ENCODE measurements around the gene ALPK3. TPM values are rescaled to one million over a fixed set of nuclear protein-coding genes. Genes with fewer than 3 reads are reported as not detected.

The ALPK3 gene
- total and polyA plus RNA-seq, 4 donors = 6.8 to 86.8 (median 44.1) TPM

DNA sequence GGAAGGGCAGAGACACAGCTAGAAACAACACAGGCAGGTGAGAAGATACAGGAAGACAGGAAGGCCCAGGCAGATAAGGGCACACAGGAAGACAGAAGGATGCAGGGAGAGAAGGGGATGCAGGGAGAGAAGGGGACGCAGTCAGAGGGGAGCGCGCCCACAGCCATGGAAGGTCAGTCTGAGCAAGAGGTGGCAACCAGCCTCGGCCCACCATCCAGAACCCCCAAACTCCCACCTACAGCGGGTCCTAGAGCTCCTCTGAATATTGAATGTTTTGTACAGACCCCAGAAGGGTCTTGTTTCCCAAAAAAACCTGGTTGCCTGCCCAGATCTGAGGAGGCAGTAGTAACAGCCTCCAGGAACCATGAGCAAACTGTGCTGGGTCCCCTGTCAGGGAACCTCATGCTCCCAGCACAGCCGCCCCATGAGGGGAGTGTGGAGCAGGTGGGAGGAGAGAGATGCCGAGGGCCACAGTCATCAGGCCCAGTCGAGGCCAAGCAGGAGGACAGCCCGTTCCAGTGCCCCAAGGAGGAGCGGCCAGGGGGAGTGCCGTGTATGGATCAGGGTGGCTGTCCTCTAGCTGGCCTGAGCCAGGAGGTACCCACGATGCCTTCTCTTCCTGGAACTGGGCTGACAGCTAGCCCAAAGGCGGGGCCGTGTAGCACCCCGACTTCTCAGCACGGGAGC lies 39.7 kb downstream of the ALPK3 start:
- ATAC-seq (ENCODE audit: low FRiP score) = peak; percentile 34
- 87% methylated on average over 16 of the region's 16 CpGs for WGBS, 2 donors

DNA sequence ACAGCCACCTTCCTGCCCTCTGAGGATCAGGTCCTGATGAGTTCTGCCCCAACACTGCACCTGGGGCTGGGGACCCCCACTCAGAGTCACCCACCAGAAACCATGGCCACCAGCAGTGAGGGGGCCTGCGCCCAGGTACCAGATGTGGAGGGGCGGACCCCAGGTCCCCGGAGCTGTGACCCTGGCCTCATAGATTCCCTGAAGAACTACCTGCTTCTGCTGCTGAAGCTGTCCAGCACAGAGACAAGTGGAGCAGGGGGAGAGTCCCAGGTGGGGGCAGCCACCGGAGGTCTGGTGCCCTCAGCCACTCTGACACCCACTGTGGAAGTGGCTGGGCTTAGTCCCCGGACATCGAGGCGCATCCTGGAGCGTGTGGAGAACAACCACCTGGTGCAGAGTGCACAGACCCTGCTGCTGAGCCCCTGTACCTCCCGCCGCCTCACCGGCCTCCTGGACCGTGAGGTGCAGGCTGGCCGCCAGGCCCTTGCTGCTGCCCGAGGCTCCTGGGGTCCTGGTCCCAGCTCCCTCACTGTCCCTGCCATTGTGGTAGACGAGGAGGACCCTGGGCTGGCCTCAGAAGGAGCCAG lies 40.4 kb downstream of the ALPK3 start:
- Histone ChIP-seq H3K4me1 (ENCODE audit: control insufficient read depth in 1 of 2, insufficient read depth in 2 of 2, low read length in 2 of 2) (no peaks in the 10 kb centered on the region), H3K9me3 (ENCODE audit: control insufficient read depth, low read length) (no peaks in the 10 kb centered on the region), H3K27me3 (ENCODE audit: control insufficient read depth in 1 of 2, insufficient read depth in 2 of 2, low read length in 1 of 2) (no peaks in the 10 kb centered on the region), H3K36me3 (ENCODE audit: control insufficient read depth in 1 of 2, insufficient read depth in 2 of 2, low read length in 1 of 2) (peaks cover 0 to 12% of the 10 kb centered on the region in 2 donors), H3K4me3 (ENCODE audit: low read length in 2 of 2) (no peak overlapping the region), H3K27ac (ENCODE audit: low read depth in 1 of 2, low read length in 2 of 2) (no peak overlapping the region)
- 92 to 93% methylated on average over 15 of the region's 15 CpGs for WGBS, 2 donors
- ATAC-seq (ENCODE audit: low FRiP score) (peak; percentile 13), DNase-seq (peak in 1 of 2 donors; percentile 73)
- intact Hi-C loops (cut with DNase I) = no loop called here

More for the DNA sequence above, 39.7 kb downstream of the ALPK3 start:
- H3K4me1 ChIP-seq (ENCODE audit: control insufficient read depth in 1 of 2, insufficient read depth in 2 of 2, low read length in 2 of 2) = no peaks in the 10 kb centered on the region
- no peaks in the 10 kb centered on the region for H3K9me3 ChIP-seq (ENCODE audit: control insufficient read depth, low read length)
- peak in 1 of 2 donors; percentile 54 for DNase-seq
- no peak overlapping the region for H3K4me3 ChIP-seq (ENCODE audit: low read length in 2 of 2)
- H3K36me3 ChIP-seq (ENCODE audit: control insufficient read depth in 1 of 2, insufficient read depth in 2 of 2, low read length in 1 of 2) = peaks cover 0 to 11% of the 10 kb centered on the region in 2 donors
- H3K27me3 ChIP-seq (ENCODE audit: control insufficient read depth in 1 of 2, insufficient read depth in 2 of 2, low read length in 1 of 2) = no peaks in the 10 kb centered on the region
- H3K27ac ChIP-seq (ENCODE audit: low read depth in 1 of 2, low read length in 2 of 2) = no peak overlapping the region
- intact Hi-C loops (cut with DNase I) = no loop called here

DNA sequence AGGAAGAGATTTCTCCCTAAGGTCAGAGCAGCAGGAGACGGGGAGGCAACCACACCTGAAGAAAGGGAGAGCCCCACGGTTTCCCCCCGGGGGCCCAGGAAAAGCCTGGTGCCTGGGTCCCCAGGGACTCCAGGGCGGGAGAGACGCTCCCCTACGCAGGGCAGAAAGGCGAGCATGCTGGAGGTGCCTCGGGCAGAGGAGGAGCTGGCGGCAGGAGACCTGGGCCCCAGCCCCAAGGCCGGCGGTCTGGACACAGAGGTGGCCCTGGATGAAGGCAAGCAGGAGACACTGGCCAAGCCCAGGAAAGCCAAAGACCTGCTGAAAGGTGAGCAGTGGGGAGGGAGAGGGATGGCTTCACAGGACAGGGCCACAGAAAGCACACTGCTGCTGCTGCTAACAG lies 41.1 kb downstream of the ALPK3 start:
- 86 to 87% methylated on average over 11 of the region's 11 CpGs for WGBS, 2 donors
- Histone ChIP-seq H3K4me3 (ENCODE audit: low read length in 2 of 2) (no peak overlapping the region), H3K27me3 (ENCODE audit: control insufficient read depth in 1 of 2, insufficient read depth in 2 of 2, low read length in 1 of 2) (no peaks in the 10 kb centered on the region), H3K9me3 (ENCODE audit: control insufficient read depth, low read length) (no peaks in the 10 kb centered on the region), H3K36me3 (ENCODE audit: control insufficient read depth in 1 of 2, insufficient read depth in 2 of 2, low read length in 1 of 2) (peaks cover 0 to 12% of the 10 kb centered on the region in 2 donors), H3K4me1 (ENCODE audit: control insufficient read depth in 1 of 2, insufficient read depth in 2 of 2, low read length in 2 of 2) (no peaks in the 10 kb centered on the region), H3K27ac (ENCODE audit: low read depth in 1 of 2, low read length in 2 of 2) (no peak overlapping the region)
- intact Hi-C loops (cut with DNase I) = no loop called here
- DNase-seq = peak in 1 of 2 donors; percentile 69
- ATAC-seq (ENCODE audit: low FRiP score) = no peak

DNA sequence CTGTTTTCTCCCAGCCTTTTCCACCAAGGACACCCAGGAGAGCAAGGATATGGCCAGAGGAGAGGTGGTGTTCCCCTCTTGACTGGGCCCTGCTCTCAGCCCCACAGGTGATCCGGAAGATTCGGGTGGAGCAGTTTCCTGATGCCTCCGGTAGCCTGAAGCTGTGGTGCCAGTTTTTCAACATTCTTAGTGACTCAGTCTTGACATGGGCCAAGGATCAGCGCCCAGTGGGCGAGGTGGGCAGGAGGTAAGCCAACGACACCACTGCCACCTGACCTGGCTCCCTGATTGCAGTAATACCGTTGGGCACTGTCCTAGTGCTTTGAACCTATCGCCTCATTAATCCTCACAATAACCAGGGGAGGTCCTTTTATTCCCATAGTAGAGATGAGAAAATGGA lies 42.0 kb downstream of the ALPK3 start:
- H3K9me3 ChIP-seq (ENCODE audit: control insufficient read depth, low read length) = no peaks in the 10 kb centered on the region
- H3K4me3 ChIP-seq (ENCODE audit: low read length in 2 of 2) = no peak overlapping the region
- H3K4me1 ChIP-seq (ENCODE audit: control insufficient read depth in 1 of 2, insufficient read depth in 2 of 2, low read length in 2 of 2) = peaks cover 0 to 2% of the 10 kb centered on the region in 2 donors
- ATAC-seq (ENCODE audit: low FRiP score) (no peak), DNase-seq (no peak)
- intact Hi-C loops (cut with DNase I) = no loop called here
- WGBS, 2 donors = 76 to 81% methylated on average over 8 of the region's 8 CpGs
- no peaks in the 10 kb centered on the region for H3K27me3 ChIP-seq (ENCODE audit: control insufficient read depth in 1 of 2, insufficient read depth in 2 of 2, low read length in 1 of 2)
- H3K27ac ChIP-seq (ENCODE audit: low read depth in 1 of 2, low read length in 2 of 2) = no peak overlapping the region
- H3K36me3 ChIP-seq (ENCODE audit: control insufficient read depth in 1 of 2, insufficient read depth in 2 of 2, low read length in 1 of 2) = peaks cover 0 to 16% of the 10 kb centered on the region in 2 donors

DNA sequence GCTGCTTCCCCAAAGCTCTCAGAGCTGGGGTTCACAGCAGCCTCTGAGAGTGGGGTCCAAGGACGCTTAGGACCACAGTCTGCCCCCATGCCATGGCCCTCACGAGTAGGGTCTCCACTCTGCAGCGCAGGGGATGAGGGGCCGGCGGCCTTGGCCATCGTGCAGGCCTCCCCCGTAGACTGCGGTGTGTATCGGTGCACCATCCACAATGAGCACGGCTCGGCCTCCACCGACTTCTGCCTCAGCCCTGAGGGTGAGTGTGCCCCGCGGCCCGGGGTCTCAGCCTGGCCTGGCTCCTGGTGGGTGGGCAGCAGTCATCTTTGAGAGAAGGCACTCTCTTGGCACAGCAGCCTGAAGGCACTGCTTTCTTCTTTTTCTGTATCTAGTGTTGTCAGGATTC lies 42.5 kb downstream of the ALPK3 start:
- ATAC-seq (ENCODE audit: low FRiP score) (no peak), DNase-seq (no peak)
- Histone ChIP-seq H3K27ac (ENCODE audit: low read depth in 1 of 2, low read length in 2 of 2) (no peak overlapping the region), H3K27me3 (ENCODE audit: control insufficient read depth in 1 of 2, insufficient read depth in 2 of 2, low read length in 1 of 2) (no peaks in the 10 kb centered on the region), H3K4me1 (ENCODE audit: control insufficient read depth in 1 of 2, insufficient read depth in 2 of 2, low read length in 2 of 2) (peaks cover 1 to 2% of the 10 kb centered on the region in 2 donors), H3K4me3 (ENCODE audit: low read length in 2 of 2) (no peak overlapping the region), H3K9me3 (ENCODE audit: control insufficient read depth, low read length) (no peaks in the 10 kb centered on the region), H3K36me3 (ENCODE audit: control insufficient read depth in 1 of 2, insufficient read depth in 2 of 2, low read length in 1 of 2) (peaks cover 0 to 16% of the 10 kb centered on the region in 2 donors)
- intact Hi-C loops (cut with DNase I) = loop anchor here (5.0 to 10.0 kb wide), 2 partner anchors 68 to 115 kb away; partner anchors contain the start of gene ZNF592 (in 1 of the 2)
- 91 to 93% methylated on average over 15 of the region's 15 CpGs for WGBS, 2 donors

DNA sequence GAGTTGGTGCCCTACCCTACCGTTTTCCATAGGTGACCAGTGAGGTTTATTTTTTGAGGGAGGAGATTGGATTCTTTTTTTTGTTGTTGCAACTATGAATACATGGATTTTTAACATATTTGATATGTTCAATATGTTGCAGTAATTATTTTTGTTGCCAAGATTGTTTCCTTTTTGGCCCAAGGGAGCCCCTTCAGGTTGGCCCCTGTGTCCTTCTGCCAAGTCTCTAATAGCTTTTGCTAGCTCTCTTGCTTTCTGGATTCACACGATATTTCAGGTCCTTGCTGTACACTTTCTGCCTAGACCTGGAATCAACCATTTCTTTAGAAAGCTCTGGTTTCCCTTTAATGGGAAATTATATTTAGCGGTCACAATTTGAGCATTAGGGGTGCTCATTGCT lies 44.6 kb downstream of the ALPK3 start:
- peaks cover 1 to 2% of the 10 kb centered on the region in 2 donors for H3K4me1 ChIP-seq (ENCODE audit: control insufficient read depth in 1 of 2, insufficient read depth in 2 of 2, low read length in 2 of 2)
- no peaks in the 10 kb centered on the region for H3K27me3 ChIP-seq (ENCODE audit: control insufficient read depth in 1 of 2, insufficient read depth in 2 of 2, low read length in 1 of 2)
- no peak overlapping the region for H3K27ac ChIP-seq (ENCODE audit: low read depth in 1 of 2, low read length in 2 of 2)
- intact Hi-C loops (cut with DNase I) = loop anchor here (5.0 to 10.0 kb wide), 2 partner anchors 66 to 117 kb away; partner anchors contain the start of gene ZNF592 (in 1 of the 2)
- H3K9me3 ChIP-seq (ENCODE audit: control insufficient read depth, low read length) = no peaks in the 10 kb centered on the region
- DNase-seq (no peak), ATAC-seq (ENCODE audit: low FRiP score) (no peak)
- H3K4me3 ChIP-seq (ENCODE audit: low read length in 2 of 2) = no peak overlapping the region
- H3K36me3 ChIP-seq (ENCODE audit: control insufficient read depth in 1 of 2, insufficient read depth in 2 of 2, low read length in 1 of 2) = peaks cover 0 to 14% of the 10 kb centered on the region in 2 donors
- 69% methylated on average over 3 of the region's 3 CpGs for WGBS, 2 donors

DNA sequence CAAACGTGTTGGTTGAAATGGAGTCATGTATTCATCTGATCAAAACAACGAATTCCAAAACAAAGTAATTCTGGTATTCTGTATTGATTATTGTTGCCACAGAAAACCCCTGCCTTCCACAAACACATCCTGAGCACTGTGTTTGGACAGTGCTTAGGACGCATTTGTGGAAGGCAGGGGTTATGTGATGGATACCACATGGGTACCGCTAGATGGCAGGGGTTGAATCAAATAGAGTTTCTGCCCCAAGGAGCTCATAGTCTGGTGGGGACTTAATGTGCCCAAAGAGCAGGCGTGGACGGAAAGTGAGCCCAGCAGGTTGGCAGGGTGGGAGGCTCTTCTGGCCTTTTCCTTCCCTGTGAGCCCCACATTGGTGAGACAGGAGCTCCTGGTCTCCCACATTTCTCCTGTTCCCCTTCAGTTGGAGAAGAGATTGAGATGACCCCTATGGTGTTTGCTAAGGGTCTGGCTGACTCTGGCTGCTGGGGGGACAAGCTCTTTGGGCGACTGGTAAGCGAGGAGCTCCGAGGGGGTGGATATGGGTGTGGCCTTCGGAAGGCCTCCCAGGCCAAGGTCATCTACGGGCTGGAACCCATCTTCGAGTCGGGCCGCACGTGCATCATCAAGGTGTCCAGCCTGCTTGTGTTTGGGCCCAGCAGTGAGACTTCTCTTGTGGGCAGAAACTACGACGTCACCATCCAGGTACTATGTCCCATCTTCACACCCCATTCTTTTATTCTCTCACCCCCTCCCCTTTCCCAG lies 45.2 kb downstream of the ALPK3 start:
- Histone ChIP-seq H3K27me3 (ENCODE audit: control insufficient read depth in 1 of 2, insufficient read depth in 2 of 2, low read length in 1 of 2) (no peaks in the 10 kb centered on the region), H3K4me3 (ENCODE audit: low read length in 2 of 2) (no peak overlapping the region), H3K27ac (ENCODE audit: low read depth in 1 of 2, low read length in 2 of 2) (peak overlapping the region in 1 of 2 donors; percentile 4), H3K9me3 (ENCODE audit: control insufficient read depth, low read length) (no peaks in the 10 kb centered on the region), H3K36me3 (ENCODE audit: control insufficient read depth in 1 of 2, insufficient read depth in 2 of 2, low read length in 1 of 2) (peaks cover 0 to 12% of the 10 kb centered on the region in 2 donors), H3K4me1 (ENCODE audit: control insufficient read depth in 1 of 2, insufficient read depth in 2 of 2, low read length in 2 of 2) (peaks cover 1 to 2% of the 10 kb centered on the region in 2 donors)
- 89 to 90% methylated on average over 17 of the region's 17 CpGs for WGBS, 2 donors
- intact Hi-C loops (cut with DNase I) = loop anchor here (5.0 to 10.0 kb wide), 2 partner anchors 65 to 118 kb away; partner anchors contain the start of gene ZNF592 (in 1 of the 2)
- ATAC-seq (ENCODE audit: low FRiP score) (no peak), DNase-seq (no peak)

DNA sequence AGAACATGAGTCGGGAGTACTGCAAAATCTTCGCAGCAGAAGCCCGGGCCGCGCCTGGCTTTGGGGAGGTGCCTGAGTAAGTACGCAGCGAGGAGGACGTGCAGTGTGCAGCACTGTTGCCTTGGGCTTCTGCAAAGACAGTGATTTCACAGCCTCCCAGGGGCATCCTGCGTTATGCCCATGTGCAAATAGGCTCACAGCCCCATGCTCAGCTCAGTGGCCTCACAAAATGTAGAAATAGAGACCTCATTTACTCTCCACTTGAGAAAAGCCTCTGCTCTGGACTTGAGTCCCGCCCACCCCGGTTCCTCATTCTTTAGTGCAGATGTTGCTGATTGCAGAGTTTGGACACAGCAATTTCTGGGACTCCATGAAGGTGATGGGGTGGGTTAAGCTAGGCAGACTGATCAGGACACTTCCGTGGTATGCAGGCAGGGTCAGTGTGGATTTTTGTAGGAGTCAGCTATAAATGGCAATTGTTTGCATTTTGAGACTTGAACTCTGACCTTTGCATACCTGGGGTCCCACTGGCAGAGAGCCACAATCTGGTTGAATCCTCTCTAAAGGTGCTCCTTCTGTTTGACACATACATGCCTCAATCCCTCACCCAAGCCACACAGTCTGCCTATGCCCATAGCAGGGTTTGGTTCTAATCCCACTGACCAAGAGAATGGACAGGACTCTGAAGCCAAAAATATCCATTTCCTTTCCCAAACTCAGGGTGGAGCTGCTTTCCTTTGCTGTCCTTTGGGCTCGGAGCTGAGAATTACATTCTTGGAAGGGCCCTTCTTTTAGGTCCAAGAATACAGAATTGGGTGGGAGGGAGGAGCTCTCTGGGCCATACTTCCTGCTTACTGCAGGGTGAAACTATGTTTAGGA lies 46.6 kb downstream of the ALPK3 start:
- DNase-seq = no peak
- WGBS, 2 donors = 57 to 59% methylated on average over 13 of the region's 13 CpGs
- Histone ChIP-seq H3K27me3 (ENCODE audit: control insufficient read depth in 1 of 2, insufficient read depth in 2 of 2, low read length in 1 of 2) (no peaks in the 10 kb centered on the region), H3K4me3 (ENCODE audit: low read length in 2 of 2) (no peak overlapping the region), H3K9me3 (ENCODE audit: control insufficient read depth, low read length) (no peaks in the 10 kb centered on the region), H3K4me1 (ENCODE audit: control insufficient read depth in 1 of 2, insufficient read depth in 2 of 2, low read length in 2 of 2) (peaks cover 1 to 2% of the 10 kb centered on the region in 2 donors), H3K36me3 (ENCODE audit: control insufficient read depth in 1 of 2, insufficient read depth in 2 of 2, low read length in 1 of 2) (peaks cover 0 to 15% of the 10 kb centered on the region in 2 donors), H3K27ac (ENCODE audit: low read depth in 1 of 2, low read length in 2 of 2) (peak overlapping the region in 1 of 2 donors; percentile 61)
- intact Hi-C loops (cut with DNase I) = loop anchor here (1.0 to 10.0 kb wide), 3 partner anchors 63 to 119 kb away; partner anchors contain the start of gene ZNF592 (in 1 of the 2)
- peak; percentile 68 for ATAC-seq (ENCODE audit: low FRiP score)
